ENCODE results near the gene LAMA3.

GRCh38 chr18:23669202-23669766 is 20.0 kb upstream of the LAMA3 start:
- TF ChIP-seq CTCF (conservative IDR thresholded peaks at IDR 0.05; ENCODE audit: low read depth in 2 of 2), result no peak
- TF ChIP-seq POLR2AphosphoS5 (IDR thresholded peaks at IDR 0.05; ENCODE audit: low read depth), result no peak
- no peak for TF ChIP-seq ETS1 (IDR thresholded peaks at IDR 0.05)
- no peak for TF ChIP-seq REST (IDR thresholded peaks at IDR 0.05; ENCODE audit: unreplicated experiment)
- TF ChIP-seq EZH2 (IDR thresholded peaks at IDR 0.05; ENCODE audit: low read depth, unreplicated experiment), result no peak
- no peak for TF ChIP-seq ZNF114 (CRISPR knock-in tag; IDR thresholded peaks at IDR 0.05)
- no peak for TF ChIP-seq ZNF462 (CRISPR knock-in tag; IDR thresholded peaks at IDR 0.05)
